Medulla oblongata (tissue), 1 donor: ENCODE results near the gene PBOV1.
"Not testable (repeated sequence)": the region's sequence is repeated elsewhere in the genome, so short reads cannot be mapped to it uniquely, and the experiment has no call there.

ENCODE experiments used
- DNase-seq: peaks from one replicate; pipeline ENCODE4 v3.0.0-alpha.2; 2015; ENCODE audit errors: extremely low spot score

Gene PBOV1

DNA sequence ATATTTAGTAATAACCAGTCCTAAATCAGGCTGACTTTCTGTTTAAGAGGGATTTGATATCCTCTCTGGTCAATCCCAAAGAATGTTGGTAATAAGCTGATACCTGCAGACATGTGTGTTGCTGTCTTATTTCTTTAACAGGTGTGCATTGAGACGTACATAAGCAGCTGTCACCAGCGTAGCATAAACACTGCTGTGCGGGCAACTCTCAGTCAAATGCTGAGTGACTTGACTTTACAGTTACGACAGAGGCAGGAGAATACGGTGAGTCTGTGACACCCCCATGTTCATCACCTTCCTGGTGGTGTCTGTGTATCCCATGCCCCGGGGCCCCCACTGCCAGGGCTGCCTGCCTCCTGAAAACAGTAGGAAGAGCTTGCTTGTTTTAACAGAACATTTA lies 20.1 kb upstream of the PBOV1 start:
- no peak for DNase-seq

DNA sequence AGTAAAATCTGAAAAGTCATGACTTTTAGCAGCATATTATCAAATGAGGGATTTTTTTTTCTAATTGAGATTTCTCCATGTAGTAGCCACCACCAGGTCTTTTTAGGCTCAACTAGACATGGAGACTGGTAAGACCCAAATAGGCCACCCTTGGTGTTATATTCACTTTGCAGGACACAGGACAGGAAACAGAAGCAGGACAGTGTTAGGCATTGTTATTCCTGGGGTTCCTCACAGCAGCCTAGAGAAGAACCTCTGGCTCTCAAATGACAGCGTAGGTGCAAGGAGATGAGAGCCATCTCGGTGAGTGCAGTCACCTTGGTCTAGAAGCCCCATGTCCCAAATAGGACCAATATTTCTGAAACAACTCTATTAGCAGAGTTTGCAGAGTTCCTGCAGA lies 19.2 kb upstream of the PBOV1 start:
- no peak for DNase-seq

DNA sequence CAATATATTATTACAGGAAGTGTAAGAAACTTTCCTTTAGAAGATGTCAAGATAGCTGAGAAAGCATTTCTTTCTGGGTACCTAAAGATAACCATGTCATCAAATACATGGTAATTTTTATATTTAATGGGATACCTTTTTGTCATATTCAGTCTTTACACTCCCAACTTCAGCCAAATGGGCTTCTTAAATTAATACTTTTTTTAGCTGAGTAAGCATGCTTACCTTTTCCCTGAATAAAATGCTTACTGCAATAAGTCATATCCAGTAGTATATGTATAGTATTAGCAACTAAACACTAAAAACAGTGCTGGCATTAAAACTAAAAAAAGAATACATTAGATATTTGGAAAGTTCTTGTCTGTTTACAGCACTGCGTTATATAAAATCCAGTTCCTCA lies 17.4 kb upstream of the PBOV1 start:
- no peak for DNase-seq

DNA sequence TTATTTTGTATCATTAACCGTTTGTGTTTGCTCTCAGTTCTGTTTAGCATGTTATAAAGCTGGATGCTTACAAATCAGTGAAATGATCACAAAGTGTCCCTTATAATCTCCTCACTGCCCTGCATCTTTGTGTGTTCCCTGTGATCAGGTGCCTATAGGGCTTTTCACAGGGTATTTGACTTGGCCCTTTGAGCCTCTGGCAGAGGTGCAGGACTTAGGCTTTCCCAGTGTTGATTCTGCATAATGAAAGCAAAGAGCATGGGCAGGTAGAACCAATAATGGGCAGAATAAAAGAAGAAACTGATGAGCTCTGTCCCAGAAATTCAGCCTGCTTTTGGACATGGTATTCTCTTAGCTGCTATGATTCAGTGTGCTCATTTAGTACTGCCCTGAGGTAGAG lies 16.9 kb upstream of the PBOV1 start:
- DNase-seq = no peak

- DNase-seq = no peak
Measured at GRCh38 chr6:138234363-138234762, 16.1 kb upstream of the PBOV1 start.

GRCh38 chr6:138231381-138231886 lies 13.1 kb upstream of the PBOV1 start:
- no peak for DNase-seq

- no peak for DNase-seq
Measured at GRCh38 chr6:138230759-138231380, 12.6 kb upstream of the PBOV1 start.

- DNase-seq = no peak
Measured at GRCh38 chr6:138230221-138230620, 11.9 kb upstream of the PBOV1 start.

GRCh38 chr6:138229663-138230179 lies 11.4 kb upstream of the PBOV1 start:
- DNase-seq = no peak

DNA sequence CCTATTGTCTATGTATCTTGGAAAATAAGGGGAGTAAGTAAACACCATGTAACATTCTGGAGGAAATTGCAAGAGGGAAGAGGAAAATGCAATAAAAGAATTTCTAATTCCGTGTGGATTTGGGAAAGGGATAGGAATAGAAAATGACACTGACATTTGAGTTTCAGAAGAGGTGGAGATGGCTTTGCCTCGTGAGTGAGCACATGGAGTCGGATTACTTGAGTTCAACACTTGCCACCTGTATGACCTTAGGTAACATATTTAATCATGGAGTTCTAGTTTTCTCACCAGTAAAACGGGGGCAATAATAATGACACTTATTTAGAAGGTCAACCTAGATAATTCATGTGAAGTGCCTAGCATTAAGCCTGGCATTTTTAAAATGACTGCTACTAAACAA lies 10.8 kb upstream of the PBOV1 start:
- no peak for DNase-seq

DNA sequence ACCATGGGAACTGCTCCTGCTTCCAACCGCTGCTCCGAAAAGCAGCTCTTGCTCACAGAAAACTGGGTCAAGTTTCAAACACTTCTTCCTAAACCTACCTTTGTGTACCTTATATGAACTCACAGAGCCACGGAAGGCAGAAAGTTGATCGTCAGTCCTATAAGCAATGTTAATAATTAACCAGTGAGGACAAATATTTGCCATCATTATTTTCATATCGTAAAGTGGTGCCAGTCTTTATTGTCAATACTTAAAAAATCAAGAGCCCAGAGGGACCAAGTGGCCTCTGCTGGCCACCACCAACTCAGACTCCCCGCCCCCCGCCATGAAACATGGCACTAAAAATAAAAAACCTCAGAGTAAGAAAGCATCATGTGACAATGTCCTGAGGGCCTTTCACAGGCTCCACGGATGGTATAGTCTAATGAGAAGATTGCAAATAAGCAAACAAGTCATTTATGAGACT lies 9.1 kb upstream of the PBOV1 start:
- no peak for DNase-seq

DNA sequence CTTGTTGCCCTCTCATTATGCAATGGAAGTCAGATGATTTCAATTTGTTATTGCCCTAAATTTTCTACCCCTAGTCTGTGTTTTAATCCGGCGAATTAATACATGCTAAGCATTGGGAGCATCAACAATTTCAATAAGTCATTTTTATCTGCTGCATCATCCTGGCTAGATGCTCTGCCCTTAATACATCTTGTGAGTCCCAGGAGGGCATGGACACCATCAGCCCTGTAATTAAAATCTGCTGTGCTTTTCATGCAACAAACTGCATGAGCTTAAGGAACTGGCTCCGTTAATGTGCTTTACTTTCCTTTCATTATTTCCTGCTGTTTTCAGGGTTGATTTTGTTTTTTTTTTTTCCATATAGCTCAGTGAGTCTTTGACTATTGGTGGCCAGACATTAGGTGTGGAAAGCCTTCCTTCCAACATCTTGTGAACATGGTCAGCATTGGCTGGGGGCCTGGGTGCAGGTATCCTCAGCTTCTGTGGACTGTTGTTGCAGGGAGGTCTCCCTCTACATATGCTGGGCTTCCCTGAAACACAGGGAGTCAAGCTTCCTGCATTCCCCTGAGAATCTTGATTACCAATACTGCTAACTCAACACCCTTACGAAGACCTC lies 8.5 kb upstream of the PBOV1 start:
- DNase-seq = no peak

DNA sequence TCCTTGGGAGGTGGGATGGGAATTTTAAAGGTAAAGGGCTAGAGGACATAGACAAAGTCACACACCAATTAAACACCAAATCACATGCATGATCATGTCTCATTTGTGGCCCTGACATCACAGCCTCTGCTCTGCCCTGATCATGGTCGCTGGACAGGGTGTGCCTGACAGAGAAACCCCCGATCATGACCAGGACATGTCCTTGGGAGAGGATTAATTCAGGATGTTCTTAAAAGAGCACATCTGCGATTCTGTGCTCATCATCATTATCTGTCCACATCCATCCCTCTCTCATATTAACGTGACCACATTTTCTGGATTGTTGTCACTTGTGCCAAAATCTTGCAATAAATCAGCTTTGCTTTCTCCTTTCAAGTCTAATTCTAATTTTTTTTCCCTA lies 7.7 kb upstream of the PBOV1 start:
- DNase-seq = no peak

DNA sequence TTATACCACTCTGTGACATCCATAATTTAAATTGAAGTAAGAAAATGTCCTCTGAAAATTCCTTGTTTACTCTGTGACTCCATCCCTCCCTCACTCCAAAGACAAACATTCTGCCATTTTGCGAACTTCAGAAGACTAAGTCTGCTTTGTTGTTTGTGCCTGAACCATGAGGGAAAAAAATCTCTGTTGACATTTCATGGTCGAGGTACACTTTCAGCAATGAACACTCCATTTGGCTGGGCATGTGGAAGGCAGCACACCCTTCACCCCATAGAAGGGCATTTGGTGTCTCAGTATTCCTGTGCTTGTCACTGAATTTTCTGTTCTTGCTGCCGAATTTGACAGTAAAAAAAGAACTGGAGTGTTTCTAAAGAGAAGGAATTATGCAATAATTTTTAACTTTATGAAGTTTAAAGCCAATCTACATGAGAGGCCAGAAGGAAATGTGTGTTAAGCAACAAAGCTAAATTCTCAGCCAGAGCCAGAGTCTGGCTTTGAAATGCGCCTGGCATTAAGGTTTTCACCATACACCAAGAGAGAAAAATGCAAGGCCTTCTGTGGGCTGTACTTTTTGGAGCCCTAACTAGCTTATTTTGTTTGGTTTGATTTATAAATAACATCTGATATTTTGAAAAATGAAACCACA lies 4.7 kb upstream of the PBOV1 start:
- no peak for DNase-seq

DNA sequence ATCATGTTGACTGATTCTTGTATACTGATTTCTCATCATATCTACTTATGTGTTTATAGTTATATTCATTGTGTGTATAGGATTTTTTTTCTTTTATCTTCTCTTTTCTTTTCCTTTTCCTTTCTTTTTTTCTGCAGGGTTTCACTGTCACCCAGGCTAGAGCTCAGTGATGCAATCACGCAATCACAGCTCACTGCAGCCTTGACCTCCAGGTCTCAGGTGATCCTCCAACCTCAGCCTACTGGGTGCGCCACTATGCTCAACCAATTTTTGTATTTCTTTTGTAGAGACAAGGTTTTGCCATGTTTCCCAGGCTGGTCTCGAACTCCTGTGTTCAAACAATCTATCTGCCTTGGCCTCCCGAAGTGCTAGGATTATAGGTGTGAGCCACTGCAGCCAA lies 1.6 kb upstream of the PBOV1 start:
- no peak for DNase-seq

DNA sequence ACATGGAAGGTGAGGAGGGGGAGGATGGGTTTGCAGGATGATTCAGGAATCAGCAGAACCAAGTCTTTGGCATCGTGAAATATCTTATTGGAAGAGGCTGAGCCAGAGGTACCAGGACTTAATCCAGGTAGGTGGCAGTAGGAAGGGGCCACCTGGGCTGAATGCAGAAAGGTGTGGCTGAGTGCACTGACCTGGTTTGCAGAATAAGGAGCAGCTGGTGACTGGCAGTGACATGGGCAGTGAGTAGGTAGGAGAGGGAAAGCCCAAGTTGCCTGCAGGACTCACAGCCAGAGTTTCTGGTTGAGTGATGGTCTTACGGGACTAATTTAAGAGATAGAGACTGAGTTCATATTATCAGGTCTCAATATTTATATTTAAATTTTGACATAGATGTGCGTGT lies 1.1 kb upstream of the PBOV1 start:
- no peak for DNase-seq

- DNase-seq = no peak
Measured at GRCh38 chr6:138215093-138215782, 3.1 kb downstream of the PBOV1 start.

DNA sequence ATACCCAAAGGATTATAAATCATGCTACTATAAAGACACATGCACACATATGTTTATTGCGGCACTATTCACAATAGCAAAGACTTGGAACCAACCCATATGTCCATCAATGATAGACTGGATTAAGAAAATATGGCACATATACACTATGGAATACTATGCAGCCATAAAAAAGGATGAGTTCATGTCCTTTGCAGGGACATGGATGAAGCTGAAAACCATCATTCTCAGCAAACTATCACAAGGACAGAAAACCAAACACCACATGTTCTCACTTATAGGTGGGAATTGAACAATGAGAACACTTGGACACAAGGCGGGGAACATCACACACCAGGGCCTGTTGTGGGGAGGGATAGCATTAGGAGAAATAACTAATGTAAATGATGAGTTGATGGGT lies 5.8 kb downstream of the PBOV1 start:
- DNase-seq = not testable (repeated sequence)

- DNase-seq = no peak
Measured at GRCh38 chr6:138211601-138212000, 6.7 kb downstream of the PBOV1 start.

GRCh38 chr6:138211048-138211581 lies 7.2 kb downstream of the PBOV1 start:
- DNase-seq = peak; percentile 73

- DNase-seq = no peak
Measured at GRCh38 chr6:138206862-138207261, 11.4 kb downstream of the PBOV1 start.
